GM19468 (cell line): ENCODE measurements around the gene EID2.

Experiments
- ATAC-seq: cut with Tn5 transposase; IDR thresholded peaks from one replicate; pipeline ENCODE4 v1.9.1; 2021; ENCODE audit warnings: mild to moderate bottlenecking, moderate library complexity, moderate number of reproducible peaks; ENCODE audit not compliant: unreplicated experiment; ENCODE audit errors: extremely low read depth

Gene EID2

DNA sequence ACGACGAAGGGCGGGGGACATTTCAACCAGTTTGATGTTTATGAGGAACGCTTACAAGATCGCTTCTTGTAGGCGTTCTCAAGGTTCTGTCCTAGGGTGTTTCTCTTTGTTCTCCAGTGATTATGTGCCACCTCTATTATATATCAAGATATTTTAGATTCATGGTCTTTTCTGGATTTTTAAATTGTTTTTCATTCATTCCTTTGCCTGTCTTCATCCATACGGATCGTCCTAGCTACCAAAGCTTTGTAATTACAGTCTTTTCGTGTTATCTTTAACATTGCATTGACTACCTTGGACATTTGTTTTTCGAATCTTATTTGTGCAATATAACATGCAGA, 342 bp upstream of the EID2 start:
- ATAC-seq = no peak

DNA sequence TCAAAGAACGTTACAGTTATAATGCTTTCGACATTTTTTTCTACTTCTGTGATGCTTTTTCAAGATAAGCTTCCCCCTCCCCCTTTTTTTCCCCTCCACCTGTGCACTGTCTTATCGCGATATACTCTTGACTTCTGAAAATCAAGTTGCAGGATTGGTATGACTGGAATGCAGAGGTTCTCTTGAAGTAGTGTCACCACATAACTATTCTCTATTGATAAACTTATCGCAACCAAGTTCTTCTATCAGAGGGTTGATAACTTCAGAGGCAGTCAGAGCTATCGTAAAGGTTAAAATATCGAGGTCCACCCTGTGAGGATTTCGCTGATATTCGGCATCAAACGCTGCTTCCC, 820 bp downstream of the EID2 start:
- ATAC-seq = no peak

DNA sequence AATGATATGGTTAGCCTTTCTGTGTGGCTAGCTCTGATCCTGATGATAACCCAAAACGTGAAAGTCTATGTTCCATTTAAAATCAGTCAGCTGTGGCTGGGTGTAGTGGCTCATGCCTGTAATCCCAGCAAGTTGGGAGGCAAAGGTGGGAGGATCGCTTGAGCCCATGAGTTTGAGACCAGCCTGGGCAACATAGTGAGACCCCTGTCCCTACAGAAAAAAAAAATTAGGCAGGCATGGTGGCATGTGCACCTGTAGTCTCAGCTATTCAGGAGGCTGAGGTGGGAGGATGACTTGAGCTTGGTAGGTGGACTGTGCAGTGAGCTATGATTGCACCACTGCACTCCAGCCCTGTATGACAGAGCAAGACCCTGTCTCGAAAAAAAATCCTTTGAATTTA, 6.2 kb downstream of the EID2 start:
- ATAC-seq = no peak

DNA sequence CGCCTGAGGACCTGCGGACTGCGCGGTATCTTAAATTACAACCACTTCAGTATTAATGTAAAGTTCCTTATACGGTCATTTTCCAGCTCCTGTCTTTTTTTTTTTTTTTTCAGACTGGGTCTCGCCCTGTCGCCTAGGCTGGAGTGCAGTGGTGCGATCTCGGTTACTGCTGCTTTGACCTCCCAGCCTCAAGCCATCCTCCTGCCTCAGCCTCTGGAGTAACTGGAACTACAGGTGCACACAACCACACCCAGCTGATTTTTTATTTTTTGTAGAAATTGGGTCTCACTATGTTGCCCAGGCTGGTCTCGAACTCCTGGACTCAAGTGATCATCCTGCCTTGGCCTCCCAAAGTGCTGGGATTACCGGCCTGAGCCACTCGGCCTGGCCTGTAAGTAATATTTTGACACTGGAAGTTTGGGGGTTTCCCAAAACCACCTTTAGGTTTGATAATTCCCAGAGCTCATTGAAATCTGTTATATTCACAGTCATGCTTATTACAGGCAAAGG, 6.9 kb downstream of the EID2 start:
- no peak for ATAC-seq

DNA sequence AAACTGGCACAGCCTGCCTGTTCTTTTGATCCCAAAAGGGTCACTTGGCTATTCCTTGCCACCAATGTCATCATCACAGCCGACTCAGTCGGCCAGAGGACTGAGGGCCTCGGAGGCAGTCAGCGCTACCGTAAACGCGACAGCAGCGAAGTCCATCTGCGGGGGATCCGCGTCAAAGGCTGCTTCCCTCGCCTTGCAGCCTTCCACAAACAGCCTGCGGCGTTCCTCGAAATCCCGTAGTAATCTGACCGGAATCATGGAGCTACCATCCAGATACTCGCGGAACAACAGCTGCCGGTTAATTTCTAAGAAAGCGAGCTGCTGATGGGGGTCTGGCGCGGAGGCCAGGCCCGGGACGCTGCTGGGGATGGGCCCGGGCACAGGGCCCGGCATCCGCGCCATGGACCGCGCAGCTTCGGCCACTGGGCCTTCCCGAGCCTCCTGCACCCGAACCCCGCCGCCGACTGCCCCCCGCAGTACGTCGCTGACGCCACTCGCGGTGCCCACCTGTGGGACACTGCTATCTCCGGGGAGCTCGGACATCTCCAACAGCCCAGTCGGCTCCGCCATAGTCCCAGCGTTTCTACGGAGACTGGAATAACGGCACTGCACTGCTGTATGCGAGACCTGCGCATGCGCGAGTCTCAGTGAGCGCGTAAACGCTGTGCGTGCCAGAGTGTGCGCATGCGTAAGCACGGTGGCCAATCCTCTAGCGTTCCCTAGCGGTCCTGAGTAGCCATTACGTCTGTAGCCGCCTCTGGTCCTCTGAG, 7.5 kb downstream of the EID2 start, which contains the start of gene EID2B:
EID2B (minus strand) TSS at position 620 of the 770 bp plus-strand sequence; CDS start at position 570, 50 bp downstream.
- peak; percentile 87 for ATAC-seq

DNA sequence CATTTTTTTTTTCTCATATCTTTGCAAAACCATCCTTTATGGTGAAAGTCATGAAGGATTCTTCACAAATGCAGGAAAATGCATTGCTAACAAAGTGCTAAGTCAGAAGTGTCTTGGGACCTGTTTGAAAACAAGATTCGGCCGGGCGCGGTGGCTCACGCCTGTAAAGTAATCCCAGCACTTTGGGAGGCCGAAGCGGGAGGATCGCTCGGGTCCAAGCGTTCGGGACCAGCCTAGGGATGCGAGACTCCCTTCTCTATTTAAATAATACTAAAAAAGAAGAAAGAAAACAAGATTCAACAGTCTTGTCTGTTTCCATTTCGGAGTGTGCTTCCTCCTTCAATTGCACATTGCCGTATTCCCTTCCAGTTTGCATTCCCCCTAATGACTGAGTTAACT, 8.1 kb downstream of the EID2 start:
- ATAC-seq = no peak

DNA sequence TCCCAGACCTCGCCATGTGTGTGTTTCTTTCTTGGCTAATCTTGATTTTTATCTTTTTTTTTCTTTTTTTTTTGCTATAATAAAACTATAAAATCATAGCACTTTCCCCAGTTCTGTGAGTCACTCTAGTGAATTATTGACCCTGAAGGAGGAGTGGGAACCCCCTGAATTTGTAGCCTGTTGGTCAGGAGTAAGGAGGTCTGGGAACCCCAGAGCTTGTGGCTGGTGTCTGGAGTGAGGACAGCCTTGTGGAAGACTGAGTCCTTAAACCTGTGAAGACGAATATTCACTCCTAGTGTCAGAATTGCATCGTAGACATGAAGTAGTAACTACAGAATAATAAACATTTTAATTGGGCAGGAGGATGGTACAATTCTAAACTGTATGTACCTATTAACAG, 14.8 kb downstream of the EID2 start:
- no peak for ATAC-seq

DNA sequence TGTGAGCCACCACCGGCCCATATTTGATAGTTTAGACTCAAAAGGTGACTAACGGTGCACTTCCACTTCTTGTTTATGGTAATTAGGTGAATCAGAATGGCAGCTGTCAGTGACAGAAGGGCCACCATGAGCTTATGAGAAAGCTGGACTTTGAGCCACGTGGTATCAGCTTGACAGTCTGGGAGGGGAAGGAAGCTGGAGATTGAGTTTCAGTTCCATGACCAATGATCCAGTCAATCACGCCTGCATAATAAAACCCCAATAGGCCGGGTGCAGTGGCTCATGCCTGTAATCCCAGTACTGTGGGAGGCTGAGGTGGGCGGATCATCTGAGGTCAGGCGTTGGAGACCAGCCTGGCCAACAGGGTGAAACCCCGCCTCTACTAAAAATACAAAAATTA, 15.5 kb downstream of the EID2 start:
- ATAC-seq = no peak

DNA sequence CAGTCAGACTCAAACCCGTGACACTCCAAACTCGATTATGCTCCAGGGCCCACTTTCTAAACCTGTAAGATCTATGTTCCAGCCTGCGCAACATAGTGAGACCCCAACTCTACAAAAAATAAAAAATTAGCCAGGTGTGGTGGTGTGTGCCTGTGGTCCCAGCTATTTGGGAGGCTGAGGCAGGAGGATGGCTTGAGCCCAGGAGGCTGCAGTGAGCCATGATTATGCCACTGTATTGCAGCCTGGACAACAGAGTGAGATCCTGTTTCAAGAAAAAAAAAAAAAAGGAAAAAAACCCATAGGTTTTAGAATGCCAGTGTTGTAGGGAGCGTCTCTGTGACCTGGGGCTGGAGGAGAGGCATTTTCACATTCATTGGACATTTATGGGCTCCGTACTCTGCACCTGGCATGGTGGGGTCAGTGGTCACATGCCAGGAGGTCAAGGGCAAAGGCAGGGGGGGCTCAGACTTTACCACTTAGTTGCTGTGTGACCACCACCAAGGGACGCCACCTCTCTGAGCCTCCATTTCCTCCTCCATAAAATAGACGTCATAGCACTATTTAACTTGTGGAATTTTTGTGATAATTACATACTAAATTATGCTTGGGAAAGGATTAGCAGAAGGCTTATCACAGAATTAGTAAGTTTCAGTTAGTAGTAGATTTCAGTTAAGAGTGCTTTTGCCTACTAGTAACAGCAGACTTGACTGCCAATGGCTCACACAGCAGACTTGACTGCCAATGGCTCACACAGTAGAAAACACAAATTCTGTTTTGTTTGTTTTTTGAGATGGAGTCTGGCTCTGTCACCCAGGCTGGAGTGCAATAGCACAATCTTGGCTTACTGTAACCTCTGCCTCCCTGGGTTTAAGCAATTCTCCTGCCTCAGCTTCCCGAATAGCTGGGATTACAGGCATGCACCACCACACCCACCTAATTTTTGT, 19.1 kb downstream of the EID2 start:
- no peak for ATAC-seq

DNA sequence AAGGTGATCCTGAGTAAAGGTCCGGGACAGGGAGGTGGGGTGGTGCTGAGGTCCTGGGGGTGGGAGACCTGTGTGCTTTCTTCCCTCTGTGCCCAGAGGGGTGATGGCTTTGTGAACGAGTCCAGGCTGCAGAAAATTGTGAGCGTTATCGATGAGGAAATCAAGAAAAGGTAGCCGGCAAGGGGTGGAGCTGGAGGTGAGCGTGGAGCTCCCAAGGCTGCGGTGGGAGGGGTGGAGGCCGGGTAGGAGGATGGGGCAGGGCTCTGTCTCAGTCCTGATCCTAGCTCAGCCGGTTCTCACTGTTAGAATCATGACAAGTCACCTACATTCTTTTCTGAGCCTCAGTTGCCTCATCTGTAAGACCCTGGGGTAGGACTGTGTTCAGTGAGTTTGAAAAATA, 21.0 kb downstream of the EID2 start:
- ATAC-seq = no peak

DNA sequence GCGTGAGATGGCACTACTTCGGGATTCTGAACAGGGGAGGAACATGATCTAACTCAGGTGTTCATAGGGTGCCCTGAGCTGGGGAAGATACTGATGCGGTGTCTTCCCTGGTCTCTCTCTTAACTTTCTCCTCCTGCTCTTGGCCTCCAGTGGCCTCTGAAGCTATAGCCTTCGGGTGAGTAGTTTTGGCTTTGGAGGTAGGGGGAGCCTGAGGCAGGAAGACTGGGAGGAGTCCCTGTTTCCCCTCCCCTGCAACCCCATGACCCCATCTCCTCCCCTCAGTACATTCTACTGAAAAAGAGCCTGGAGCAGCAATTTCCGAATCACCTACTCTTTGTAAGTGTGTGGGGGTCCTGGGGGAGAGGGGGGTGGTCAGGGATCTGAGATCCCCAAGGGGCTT, 21.5 kb downstream of the EID2 start:
- ATAC-seq = no peak

DNA sequence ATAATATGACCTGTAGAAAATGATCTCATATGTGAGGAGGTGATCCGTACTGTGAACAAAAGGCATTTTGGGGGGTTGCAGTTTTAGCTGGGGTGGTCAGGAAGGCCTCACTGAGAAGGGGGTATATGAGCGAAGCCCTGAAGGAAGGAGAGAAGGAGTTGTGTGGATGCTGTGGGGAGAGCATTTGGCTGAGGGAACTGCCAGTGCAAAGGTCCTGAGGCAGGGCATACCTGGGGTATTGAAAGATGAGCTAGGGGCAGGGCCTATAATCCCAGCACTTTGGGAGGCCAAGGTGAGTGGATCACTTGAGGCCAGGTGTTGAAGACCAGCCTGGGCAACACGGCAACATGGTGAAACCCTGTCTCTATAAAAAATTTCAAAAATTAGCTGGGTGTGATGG, 22.5 kb downstream of the EID2 start:
- ATAC-seq = no peak

DNA sequence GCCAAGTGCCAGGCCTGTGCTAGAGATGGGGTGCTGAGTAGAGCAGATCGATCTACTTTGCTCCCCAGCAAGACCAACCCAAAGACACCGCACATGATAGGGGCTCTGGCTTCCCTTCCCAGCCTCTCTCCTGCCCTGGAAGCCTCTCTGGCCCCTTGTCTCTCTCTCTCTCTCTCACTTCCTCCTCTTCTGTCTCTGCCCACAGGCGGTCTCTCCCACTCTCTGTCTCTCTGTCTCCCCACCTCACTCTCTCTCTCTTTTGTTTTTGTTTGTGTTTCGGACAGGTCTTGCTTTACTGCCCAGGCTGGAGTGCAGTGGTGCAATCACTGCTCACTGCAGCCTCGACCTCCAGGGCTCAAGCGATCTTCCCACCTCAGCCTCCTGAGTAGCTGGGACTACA, 23.7 kb downstream of the EID2 start:
- no peak for ATAC-seq

DNA sequence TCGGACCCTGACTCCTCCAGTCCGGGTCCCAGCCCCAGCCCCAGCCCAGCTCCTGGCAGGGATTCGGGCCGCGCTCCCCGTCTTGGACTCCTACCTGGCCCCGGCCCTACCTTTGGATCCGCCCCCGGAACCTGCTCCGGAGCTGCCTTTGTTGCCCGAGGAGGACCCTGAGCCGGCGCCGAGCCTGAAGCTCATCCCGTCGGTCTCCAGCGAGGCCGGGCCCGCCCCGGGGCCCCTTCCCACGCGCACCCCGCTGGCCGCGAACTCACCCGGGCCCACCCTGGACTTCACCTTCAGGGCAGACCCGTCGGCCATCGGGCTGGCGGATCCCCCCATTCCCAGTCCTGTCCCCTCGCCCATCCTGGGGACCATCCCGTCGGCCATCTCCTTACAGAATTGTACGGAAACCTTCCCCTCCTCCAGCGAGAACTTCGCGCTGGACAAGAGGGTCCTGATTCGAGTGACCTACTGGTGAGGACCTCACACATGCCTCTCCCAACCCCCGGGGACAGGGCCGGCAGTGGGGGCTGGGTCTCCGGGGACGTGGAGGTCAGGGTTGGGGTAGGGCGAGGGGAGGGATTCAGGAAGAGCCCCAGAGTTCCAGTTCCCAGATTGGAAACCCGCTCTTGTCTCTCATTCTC, 24.3 kb downstream of the EID2 start:
- no peak for ATAC-seq

DNA sequence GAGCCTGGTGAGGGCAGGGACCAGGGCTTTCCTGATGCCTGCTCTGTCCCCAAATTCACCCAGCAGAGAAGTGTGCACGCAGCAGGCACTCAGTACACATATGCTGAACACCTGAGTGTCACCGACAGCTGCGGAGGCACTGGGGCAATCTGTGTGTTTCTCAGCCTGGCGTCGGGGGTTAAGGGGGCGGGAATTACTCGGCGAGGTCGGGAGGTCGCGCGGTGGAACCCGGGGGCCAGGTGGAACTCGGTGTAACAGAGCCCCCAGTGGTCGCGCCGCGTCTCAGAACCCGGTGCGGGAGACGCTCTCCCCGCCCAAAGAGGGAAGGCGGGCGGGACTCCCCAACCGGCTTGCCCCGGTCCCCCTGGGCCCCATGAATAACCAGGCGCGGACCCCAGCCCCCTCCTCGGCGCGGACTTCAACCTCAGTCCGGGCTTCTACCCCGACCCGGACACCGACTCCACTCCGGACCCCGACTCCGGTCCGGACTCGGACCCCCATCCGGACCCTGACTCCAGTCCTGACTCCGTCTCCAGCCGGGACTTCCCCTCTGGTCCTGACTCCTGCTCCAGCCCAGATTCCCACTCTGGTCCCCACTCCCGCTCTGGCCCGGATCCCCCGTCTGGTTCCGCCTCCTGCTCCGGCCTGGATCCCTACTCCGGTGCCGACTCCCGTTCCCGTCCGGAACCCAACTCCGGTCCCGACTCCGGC, 25.0 kb downstream of the EID2 start, which contains the start of gene SELENOV:
SELENOV (plus strand) TSS at position 300 of the 711 bp plus-strand sequence; CDS start at position 374, 74 bp downstream.
- no peak for ATAC-seq

DNA sequence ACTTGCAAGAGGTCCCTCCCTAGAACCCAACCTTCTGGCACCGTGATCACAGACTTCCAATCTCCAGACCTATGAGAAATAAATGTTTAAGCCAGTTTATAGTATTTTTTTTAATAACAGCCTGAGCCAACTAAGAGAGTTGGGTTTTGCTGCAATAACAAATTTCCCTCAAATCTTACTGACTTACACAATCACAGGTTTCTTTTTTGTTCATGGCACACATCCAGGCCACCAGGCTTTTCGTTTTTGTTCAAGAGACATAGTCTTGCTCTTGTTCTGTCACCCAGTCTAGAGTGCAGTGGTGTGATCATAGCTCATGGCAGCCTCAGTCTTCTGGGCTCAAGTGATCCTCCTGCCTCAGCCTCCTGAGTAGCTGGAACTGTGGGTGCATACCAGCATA, 27.0 kb downstream of the EID2 start:
- no peak for ATAC-seq

DNA sequence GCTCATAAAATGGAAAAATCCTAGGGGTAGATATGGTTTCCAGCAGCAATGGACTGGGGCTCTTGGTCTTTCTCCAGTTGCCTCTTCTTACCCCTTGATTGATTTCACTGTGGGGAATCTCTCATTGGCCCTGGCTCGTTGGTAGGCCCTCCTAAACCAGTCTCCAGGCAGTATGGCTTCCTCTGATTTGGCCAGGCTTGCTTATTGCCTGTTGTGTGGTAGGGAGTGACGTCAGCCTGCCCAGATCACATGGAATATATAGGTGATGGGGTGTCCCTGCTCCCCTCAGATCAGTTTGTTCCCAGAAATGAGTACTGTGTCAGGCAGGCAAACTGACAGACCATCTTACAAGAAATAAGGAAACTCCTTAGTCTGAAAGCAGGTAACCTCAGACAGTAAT, 30.7 kb downstream of the EID2 start:
- ATAC-seq = no peak

DNA sequence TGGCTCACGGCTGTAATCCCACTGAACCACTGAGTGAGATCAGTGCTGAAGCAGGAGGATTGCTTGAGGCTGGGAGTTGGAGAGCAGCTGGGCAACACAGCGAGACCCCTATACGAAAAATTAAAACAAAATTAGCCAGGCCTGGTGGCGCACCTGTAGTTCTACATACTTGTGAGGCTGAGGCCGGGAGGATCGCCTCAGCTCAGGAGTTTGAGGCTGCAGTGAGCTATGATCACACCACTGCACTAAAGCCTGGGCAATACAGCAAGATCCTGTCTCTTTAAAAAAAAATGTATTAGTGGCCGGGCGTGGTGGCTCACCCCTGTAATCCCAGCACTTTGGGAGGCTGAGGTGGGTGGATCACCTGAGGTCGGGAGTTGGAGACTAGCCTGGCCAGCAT, 31.3 kb downstream of the EID2 start:
- no peak for ATAC-seq

DNA sequence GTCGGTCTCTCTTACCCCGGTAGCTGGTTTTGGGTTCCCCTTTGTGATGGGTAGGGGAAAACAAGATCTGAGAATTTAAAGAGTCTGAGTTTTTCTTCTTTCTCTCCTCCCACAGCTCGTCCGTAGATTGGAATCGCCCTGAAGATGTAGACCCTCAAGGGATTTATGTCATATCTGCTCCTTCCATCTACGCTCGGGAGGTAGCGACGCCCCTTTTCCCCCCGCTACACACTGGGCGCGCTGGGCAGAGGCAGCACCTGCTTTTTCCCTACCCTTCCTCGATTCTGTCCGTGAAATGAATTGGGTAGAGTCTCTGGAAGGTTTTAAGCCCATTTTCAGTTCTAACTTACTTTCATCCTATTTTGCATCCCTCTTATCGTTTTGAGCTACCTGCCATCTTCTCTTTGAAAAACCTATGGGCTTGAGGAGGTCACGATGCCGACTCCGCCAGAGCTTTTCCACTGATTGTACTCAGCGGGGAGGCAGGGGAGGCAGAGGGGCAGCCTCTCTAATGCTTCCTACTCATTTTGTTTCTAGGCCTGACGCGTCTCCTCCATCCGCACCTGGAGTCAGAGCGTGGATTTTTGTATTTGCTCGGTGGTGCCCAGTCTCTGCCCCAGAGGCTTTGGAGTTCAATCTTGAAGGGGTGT, 32.1 kb downstream of the EID2 start:
- no peak for ATAC-seq
